HG03196 (cell line): ENCODE measurements around the gene ZNF76.
A peak's percentile ranks its signal among the peaks of the same experiment; 100 is the strongest.

Source experiments
- ATAC-seq: cut with Tn5 transposase; IDR thresholded peaks from one replicate; pipeline ENCODE4 v1.9.1; 2021; ENCODE audit not compliant: unreplicated experiment

Gene ZNF76

GRCh38 chr6:35265523-35265922 is 6.0 kb downstream of the ZNF76 start:
- no peak for ATAC-seq

DNA sequence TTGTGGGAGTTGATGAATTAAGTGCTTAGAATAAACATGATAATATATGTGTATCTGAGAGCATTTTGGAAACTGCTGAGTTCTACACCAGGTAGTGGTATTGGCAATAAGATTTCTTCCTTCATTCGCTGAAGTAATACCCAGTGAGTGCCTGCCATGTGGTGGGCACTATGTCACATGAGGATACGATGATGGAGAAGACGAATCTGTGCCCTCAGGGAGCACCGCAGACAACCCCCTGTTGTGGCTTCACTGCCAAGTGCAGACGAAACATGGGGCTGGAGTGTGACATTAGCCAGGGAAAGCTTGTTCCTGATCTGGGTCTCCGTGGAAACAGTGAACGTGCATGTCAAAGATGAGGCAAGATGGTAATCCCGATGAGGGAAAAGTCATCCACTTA is 7.9 kb downstream of the ZNF76 start:
- ATAC-seq: no peak

GRCh38 chr6:35267897-35268296 is 8.4 kb downstream of the ZNF76 start:
- ATAC-seq: no peak

GRCh38 chr6:35272005-35272404 is 12.5 kb downstream of the ZNF76 start:
- no peak for ATAC-seq

- no peak for ATAC-seq
Observed at GRCh38 chr6:35273822-35274559, 14.5 kb downstream of the ZNF76 start.

DNA sequence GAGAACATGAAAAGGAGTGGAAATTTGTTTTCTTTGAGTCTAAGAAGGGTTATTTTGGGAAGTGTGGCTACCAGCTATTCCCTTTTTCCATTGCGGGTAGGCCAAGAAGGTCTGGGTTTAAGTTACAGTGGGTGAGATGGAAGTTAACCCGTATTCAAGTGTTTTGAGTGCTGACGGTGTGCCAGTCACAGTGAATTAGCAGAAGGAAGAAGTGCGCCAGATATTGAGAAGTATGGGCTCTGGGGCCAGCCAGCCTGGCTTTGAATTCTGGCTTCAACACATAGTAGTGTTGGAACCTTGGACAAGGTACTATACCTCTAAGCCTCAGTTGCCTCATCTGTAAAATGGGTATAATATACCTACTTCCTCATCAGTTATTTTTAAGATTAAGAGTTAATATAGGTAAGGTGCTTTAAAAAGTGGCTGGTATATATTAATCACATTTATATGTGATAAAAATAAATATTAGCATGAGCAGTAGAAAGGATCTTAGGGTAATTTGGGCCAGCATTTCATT is 16.3 kb downstream of the ZNF76 start:
- ATAC-seq: no peak

DNA sequence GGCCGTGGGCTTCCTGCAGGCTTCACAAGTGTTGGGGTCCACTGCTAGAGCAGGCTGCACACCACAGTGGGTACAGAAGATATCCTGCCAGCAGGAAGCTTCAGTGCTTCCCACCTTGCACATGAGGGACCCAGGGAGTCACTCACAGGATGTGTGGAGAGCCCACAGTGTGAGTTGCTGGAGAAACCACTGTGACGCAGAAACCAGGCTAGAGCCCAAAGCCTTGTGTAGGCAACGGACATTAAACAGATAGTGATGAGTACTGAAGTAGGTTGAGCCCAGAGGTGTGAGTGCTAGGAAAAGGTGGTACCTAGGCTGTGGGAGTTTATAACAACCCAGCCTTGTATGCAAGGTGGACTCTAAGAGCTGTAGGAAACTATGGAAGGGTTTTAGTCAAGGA is 19.2 kb downstream of the ZNF76 start:
- no peak for ATAC-seq

DNA sequence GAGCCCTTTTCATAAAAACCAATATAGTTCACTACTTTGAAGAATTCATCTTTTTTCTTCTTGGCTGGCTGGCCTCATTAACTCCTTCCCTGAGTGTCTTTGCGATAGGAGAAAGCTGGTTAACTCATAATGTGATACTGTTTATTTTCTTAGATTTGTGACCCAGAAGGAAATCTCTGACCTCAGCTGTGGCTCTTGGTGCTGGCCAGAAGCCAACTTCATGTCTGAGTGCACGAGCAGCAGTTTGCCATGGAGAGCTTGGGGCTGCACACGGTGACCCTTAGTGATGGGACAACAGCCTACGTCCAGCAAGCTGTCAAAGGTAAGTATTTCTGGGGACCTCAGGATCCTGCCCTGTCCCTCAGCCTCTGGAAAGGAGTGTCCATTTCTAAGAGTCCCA is 21.4 kb downstream of the ZNF76 start:
- ATAC-seq: no peak

GRCh38 chr6:35282472-35282871 is 22.9 kb downstream of the ZNF76 start:
- ATAC-seq: no peak

DNA sequence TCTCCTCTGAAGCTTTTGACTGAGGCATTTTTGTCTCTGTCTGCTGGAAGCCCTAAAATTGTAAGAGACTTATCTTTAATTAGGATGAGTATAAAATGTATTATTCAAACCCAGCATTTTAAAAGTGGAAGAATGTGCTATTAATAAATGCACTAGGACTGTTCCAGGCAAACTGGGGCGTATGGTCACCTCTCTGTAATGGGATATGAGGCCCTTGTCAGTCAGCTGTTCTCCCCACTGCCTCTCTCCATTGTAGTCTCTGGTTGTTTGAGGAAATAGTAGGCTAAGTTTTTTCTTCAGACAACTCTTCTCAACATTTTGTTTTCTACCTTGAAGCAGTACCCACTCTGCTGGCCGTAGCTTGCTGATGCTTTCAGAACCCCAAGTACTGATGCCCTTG is 23.8 kb downstream of the ZNF76 start:
- no peak for ATAC-seq

DNA sequence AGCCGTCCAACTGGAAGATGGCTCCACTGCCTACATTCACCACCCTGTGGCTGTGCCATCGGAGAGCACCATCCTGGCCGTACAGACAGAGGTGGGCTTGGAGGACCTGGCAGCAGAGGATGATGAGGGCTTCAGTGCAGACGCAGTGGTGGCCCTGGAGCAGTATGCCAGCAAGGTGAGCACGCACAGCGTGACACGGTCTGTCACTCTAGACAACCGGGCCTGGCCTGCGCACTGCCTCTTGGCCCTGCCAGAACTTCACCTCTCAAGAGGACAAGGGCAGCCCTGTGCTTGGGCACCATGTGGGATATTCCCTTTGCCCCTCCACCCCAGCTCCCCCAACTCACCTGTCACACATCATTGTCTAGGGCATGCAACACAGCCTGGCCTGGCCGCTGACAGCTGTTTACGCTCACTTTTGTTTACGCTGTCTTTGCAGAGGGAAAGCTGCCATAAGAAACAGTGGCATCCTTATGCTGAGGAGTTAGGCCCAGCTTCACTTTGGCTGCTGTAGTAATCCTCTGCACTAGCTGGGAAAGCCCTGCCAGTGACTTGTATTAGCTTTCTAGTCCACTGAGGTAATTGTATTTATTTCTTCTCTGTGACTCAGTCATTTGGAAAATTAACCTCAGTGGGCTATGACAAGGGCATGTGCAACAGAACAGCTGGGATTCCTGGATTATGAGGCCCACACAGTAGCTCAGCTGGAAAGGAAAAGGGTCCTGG is 28.3 kb downstream of the ZNF76 start:
- ATAC-seq: no peak

DNA sequence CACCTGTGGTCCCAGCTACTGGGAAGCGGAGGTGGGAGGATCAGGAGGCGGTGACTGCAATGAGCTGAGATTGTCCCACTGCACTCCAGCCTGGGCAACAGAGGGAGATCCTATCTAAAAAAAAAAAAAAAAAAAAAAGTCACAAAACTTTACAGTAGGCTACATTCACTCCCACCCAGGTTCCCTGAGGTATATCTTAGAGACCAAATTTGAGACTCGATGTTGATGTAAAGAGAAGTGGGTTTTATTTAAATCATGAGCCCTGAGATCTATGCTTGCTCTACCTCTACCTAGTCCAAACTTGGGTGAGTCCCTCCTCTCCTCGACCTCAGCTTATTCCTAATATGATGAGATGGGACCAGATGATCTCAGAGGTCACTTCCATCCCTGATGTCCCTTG is 29.3 kb downstream of the ZNF76 start:
- ATAC-seq: no peak

DNA sequence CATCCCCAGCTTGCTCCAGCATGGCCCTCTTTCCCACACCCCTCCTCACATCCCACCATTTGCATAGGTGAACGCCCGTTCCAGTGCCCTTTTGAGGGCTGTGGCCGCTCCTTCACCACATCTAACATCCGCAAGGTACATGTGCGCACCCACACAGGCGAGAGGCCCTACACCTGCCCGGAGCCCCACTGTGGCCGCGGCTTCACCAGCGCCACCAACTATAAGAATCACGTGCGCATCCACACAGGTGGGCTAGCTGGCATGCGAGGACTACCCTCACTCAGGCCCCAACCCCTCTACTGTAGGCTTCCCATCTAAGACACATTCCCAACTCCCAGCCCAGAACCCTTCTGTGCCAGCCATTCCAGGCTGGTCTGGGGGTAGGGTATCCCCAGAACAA is 32.0 kb downstream of the ZNF76 start:
- no peak for ATAC-seq

GRCh38 chr6:35292494-35292893 is 33.0 kb downstream of the ZNF76 start:
- no peak for ATAC-seq

DNA sequence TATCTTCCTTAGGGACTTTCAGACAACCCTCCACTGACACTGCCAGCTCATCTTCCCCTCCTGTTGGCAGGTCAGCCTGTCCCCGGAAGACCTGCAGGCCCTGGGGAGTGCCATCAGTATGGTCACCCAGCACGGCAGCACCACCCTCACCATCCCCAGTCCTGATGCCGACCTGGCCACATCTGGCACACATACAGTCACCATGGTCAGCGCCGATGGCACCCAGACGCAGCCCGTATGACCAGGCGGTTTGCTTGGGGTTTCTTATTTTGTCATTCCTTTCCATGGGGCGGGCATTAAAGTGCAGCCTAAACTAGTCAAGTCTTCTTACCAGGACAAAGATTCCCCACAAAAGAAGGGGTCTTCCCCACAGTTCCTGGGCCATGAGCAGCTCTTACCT is 34.1 kb downstream of the ZNF76 start:
- ATAC-seq: no peak

DNA sequence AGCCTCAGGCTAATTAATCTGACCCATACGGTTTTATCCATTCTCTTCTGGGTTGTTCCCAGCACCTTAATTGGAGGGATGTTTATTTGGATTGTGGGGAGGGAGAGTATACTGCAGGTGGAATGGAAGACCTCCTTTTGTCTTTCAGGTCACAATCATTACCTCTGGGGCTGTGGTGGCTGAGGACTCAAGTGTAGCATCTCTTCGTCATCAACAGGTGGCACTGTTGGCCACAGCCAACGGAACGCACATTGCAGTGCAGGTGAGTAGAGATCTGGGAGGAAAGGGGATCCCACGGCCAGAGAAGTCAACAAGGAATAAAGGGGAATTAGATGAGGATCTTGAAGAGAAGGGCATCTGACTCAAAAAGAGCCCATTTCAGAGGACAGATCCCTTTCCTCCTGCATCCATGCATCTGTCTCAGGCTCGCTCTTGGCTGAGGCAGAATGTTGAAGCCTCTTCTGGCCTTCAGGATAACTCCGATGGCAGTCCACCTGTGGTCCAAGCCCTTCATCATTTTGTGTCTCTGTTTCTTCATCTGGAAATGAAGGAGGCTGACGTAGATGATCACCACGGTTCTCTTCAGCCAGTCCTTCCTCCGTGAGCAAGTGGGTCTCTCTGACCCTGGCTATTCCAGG is 34.9 kb downstream of the ZNF76 start:
- ATAC-seq: no peak

- ATAC-seq: no peak
Observed at GRCh38 chr6:35295036-35295435, 35.5 kb downstream of the ZNF76 start.

DNA sequence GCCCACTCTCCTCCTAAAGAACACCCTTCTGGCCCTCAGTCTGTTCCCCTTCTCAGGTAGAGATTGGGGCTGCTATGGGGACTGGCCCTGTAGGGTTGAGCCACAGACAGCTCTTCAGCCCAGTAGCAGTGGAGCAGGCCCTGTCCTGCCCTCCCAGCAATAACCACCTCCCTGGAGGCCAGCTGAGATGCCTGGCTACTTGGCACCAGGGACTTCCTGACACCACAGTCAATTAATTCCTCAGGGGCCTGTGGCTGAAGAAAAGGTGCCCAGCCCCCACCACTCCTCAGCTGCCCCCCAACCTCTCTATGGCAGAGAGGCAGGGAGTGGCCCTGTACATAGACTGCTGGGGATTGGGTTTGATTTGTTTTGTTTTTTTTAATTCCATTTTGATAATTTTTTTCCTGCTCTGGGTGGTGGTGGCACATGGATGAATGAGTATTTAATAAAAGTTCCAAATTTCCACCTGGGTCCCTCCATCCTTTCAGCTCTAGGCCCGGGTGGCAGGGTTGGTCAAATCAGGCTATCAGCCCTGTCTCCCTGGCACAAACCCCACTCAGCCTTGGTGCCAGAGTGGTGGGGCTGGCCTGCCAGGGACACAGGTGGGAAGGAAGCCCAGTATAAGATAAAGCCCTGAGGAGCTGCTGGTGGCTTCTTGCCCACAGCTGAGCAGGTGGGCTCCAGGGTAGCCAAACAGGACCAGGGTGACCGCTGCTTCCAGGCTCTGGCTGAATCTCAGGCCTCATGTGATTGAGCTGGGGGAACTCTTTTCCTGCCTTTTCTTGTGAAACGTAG is 36.2 kb downstream of the ZNF76 start:
- no peak for ATAC-seq

DNA sequence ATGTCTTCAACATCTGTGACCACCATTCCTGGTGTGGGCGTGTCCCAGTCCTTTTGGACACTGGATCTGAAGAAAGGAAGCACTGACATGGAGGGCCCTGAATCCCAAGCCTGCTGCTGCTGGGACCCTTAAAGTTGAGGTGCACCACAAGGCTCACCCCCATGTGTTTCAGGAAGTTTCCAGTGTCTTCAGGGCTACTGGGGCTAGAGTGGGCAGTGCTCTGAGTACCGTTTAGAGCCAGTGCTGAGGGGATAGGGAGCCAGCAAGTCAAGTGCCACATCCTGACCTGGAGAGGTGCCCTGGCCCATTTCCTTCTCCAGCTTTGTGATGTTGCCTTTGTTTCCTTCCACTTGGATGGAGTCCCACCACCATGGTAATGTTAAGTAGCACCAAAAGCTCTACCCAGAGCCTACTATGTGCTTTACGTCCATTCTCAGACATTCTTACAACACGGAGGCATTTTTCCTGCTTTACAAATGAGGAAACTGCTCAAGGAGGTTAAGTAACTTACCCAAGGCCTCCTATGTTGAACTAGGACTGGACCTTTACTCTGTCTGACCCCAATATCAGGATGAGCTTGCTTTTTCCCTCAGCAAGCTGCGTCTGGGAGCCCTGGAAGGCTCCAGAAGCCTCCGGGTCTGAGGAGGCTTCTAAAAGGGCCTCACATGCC is 37.5 kb downstream of the ZNF76 start:
- no peak for ATAC-seq

DNA sequence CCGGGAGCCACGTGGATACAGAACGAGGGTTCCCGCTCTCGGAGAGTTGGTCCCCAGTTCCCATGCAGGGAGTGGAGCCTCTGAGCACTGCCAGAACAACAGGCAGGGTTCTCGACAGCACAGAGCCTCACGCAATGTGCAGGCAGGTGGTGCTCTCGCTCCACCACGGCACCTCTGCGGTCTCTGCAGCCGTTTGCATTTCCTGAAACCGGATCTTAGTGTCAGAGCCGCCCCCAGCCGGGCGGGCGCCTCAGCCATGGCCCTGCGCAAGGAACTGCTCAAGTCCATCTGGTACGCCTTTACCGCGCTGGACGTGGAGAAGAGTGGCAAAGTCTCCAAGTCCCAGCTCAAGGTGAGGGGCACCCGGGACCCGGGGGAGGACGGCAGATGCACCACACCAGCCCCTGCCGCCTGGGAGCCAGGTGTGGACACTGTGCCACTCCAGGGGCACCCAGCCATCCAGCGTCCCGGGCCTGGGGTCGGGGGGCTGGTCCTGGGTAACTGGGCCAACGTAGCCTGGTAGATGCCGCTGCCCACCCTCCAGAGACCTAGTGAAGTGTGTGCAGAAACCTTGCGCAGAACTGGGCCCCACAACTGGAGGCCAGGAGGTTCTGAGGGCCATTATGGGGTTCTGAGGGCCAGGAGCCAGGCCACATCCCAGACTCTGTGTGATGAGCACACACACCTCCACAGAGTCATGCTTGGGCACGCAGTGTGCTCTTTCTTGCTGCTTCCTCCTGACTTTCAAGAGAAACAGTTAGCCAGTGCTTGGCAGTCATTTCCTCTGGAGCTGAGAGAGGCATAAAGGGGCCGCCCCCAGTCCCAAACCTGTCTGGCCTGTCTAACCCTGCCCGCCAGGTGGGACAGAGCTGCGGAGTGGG is 38.3 kb downstream of the ZNF76 start, which contains the start of gene DEF6:
Gene DEF6, plus strand, starts transcription at position 218 of the 881 bp plus-strand sequence. Its CDS starts 39 bp downstream, at position 257.
- ATAC-seq: peak; percentile 69
